Measurements from ENCODE around the gene SFXN5. TPM values are rescaled to one million over a fixed set of nuclear protein-coding genes. Genes with fewer than 3 reads are reported as not detected.

The SFXN5 gene
- total RNA-seq, 6 experiments from 2014 or later = 33.1 to 73.4 (median 56.6) TPM

DNA sequence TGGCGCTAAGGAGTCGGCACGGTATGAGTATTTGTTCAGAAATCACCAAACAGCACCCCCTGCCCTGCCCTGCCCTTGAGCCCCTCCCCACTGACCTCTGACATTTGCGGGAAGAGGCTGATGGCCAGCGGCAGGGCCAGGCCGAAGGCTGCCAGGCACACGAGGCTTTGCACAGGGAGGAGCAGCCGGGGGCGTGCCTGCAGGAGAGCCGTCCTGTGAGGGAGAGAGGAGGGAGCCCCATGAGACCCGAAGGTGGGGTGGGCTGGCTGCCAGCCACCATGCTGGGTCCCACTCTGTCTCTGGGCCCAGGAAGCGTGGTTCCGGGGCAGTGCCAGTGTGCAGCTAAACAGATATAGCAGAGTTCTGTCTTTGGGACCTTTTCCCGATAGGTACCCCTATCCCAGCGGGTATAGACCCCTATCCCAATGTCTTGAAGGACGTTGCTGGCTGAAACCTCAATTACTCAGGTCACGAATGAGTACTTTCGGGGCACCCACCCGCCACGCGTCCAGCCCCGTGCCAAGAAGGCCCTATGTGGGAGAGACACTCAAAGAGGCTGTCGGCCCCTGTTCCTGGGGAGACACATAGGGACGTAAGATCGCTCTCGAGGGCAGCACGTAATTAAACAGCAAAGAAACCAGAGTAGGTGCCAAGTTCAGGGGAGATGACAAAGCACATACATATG lies 110.3 kb downstream of the SFXN5 start:
- Histone ChIP-seq H3K4me3 (no peak overlapping the region), H3K9me3 (no peaks in the 10 kb centered on the region), H3K4me1 (no peaks in the 10 kb centered on the region), H3K36me3 (peaks cover 0 to 27% (median 6%) of the 10 kb centered on the region in 4 donors), H3K27me3 (no peaks in the 10 kb centered on the region), H3K27ac (no peak overlapping the region)
- peak in 1 of 3 donors; percentile 54 for DNase-seq
- TF ChIP-seq, protein P1, sequence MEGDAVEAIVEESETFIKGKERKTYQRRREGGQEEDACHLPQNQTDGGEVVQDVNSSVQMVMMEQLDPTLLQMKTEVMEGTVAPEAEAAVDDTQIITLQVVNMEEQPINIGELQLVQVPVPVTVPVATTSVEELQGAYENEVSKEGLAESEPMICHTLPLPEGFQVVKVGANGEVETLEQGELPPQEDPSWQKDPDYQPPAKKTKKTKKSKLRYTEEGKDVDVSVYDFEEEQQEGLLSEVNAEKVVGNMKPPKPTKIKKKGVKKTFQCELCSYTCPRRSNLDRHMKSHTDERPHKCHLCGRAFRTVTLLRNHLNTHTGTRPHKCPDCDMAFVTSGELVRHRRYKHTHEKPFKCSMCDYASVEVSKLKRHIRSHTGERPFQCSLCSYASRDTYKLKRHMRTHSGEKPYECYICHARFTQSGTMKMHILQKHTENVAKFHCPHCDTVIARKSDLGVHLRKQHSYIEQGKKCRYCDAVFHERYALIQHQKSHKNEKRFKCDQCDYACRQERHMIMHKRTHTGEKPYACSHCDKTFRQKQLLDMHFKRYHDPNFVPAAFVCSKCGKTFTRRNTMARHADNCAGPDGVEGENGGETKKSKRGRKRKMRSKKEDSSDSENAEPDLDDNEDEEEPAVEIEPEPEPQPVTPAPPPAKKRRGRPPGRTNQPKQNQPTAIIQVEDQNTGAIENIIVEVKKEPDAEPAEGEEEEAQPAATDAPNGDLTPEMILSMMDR (IDR thresholded peaks at IDR 0.05) = no peak
- no peak for TF ChIP-seq POLR2A (IDR thresholded peaks at IDR 0.05)
- intact Hi-C loops (cut with DNase I) = no loop called here
- 84% methylated on average over 12 of the region's 27 CpGs for WGBS (ENCODE audit: insufficient coverage, low coverage, low lambda C conversion rate, missing lambda C conversion rate)
- ATAC-seq = no peak

DNA sequence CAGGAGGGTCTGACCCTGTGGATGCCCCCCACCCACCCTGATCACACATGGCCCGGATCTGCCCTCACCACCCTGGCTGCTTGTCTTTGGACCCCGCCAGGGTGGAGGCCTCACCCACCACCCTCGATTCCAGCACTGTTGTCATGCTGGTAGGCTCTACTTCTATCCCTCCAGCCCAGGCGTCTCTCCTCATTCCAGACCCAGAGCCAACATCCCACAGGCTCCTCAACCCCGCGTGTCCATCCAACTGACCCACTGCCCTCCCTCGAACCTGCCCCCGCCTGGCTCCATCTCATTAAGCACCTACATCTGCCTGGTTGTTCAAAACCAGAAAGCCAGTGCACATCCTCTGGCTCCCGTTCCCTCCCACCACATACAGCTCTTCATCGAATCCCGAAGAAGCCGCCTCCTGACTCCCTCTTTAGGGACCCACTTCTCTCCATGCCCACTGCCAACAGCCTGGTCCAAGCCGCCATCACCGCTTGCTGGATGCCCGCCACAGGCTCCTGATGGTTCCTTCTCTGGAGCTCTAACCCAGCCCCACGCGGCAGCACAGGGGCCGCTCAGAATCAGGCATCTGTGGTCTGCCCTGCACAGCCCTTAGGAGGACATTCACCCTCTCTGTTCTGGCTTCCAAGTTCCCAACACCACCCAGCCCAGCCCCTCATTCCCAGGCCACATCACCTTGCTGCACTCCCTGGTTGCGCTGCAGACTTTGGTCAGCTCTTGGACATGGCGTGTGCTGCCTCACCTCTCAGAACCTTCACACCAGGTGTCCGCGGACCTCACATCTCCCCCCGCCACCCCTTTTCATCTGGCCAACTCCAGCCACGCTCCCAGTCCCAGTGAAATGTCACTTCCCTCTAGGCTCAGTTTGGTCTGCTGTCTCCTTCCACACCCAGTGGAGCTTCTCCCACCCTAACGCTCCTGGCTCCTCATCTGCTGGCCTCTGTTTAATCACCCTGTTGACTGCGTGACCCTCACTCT lies 111.2 kb downstream of the SFXN5 start:
- Histone ChIP-seq H3K27me3 (no peaks in the 10 kb centered on the region), H3K9me3 (no peaks in the 10 kb centered on the region), H3K27ac (no peak overlapping the region), H3K4me3 (no peak overlapping the region), H3K4me1 (no peaks in the 10 kb centered on the region), H3K36me3 (peaks cover 0 to 18% (median 6%) of the 10 kb centered on the region in 4 donors)
- WGBS (ENCODE audit: insufficient coverage, low coverage, low lambda C conversion rate, missing lambda C conversion rate) = 91% methylated on average over 21 of the region's 26 CpGs
- TF ChIP-seq, protein P1 (IDR thresholded peaks at IDR 0.05) = no peak
- DNase-seq (peak in 1 of 3 donors; percentile 52), ATAC-seq (no peak)
- intact Hi-C loops (cut with DNase I) = no loop called here

DNA sequence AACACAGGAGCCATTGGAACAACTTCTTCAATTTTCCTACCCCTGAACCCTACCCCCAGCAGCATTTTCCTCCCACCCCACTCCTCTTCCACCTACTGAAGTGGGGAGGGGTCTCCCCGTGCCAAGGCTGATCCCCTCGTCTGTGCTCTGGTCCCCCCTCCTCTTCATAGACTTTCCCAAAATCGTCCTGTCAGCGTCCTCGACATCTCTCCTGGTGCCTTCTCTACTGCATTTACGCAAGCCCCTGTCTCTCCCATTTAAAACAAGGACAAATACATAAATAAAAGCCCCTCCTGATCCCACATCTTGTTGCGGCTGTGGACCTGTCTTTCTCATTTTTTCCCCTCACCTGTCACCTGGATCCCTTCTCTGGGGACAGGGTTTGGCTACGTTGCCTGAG lies 112.0 kb downstream of the SFXN5 start:
- TF ChIP-seq, protein P1 (IDR thresholded peaks at IDR 0.05) = no peak
- no peak for TF ChIP-seq POLR2A (IDR thresholded peaks at IDR 0.05)

DNA sequence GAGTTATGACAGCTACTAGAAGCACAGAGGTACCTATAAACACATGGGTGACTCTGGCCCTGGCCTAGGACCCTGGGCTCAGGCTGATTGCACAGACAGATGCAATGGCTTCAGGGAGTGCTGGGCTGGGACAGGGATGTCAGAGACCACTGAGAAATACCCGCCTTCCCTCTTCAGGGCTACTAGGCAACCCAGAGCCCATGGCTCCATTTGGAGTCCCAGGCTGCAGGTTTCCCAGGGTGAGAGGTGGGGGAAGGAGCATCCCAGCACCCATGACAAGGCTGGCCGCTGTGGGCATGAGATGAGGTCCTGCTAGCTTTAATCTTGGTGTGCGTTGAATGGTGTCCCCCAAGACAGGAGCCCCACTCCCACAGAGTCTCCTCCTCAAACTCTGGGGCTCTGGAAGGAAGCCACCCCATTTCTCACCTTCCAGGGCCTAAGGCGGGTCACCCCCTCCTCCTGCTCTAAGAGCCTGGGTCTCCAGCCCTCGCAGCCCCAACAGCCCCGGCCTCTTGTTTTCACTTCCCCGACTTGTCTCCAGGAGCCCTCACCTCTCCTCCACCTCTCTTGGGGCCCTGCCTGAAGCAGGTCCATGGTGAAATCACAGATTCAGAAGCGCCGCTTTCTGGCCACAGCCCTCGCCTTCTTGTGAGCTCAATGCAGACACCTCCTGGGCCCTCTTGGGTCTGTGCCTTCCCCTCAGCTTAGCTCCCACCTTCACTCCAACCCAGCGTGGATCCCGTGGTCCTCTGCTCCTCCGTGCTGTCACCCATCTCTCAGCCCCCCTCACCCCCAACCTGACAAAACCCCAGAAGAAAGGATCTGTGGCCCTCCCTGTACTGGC lies 112.7 kb downstream of the SFXN5 start:
- TF ChIP-seq, protein P1 (IDR thresholded peaks at IDR 0.05) = no peak
- TF ChIP-seq POLR2A (IDR thresholded peaks at IDR 0.05) = no peak
- peaks cover 0 to 12% (median 5%) of the 10 kb centered on the region in 4 donors for H3K36me3 ChIP-seq

More for the DNA sequence above, 112.0 kb downstream of the SFXN5 start:
- intact Hi-C loops (cut with DNase I) = no loop called here
- no peak overlapping the region for H3K4me3 ChIP-seq
- peaks cover 0 to 17% (median 6%) of the 10 kb centered on the region in 4 donors for H3K36me3 ChIP-seq
- 95% methylated on average over 7 of the region's 8 CpGs for WGBS (ENCODE audit: insufficient coverage, low coverage, low lambda C conversion rate, missing lambda C conversion rate)
- H3K4me1 ChIP-seq = no peaks in the 10 kb centered on the region
- no peak overlapping the region for H3K27ac ChIP-seq
- DNase-seq (no peak), ATAC-seq (no peak)
- H3K27me3 ChIP-seq = no peaks in the 10 kb centered on the region
- no peaks in the 10 kb centered on the region for H3K9me3 ChIP-seq

More for the DNA sequence above, 112.7 kb downstream of the SFXN5 start:
- Histone ChIP-seq H3K4me1 (no peaks in the 10 kb centered on the region), H3K27ac (no peak overlapping the region), H3K4me3 (no peak overlapping the region), H3K27me3 (no peaks in the 10 kb centered on the region), H3K9me3 (no peaks in the 10 kb centered on the region)
- ATAC-seq (no peak), DNase-seq (peak in 1 of 3 donors; percentile 37)
- 99% methylated on average over 8 of the region's 13 CpGs for WGBS (ENCODE audit: insufficient coverage, low coverage, low lambda C conversion rate, missing lambda C conversion rate)
- intact Hi-C loops (cut with DNase I) = no loop called here

Data from right lobe of liver (tissue), 6 donors.